Measurements from ENCODE around the gene KRTAP12-3.
"Not testable (repeated sequence)": the region's sequence is repeated elsewhere in the genome, so short reads cannot be mapped to it uniquely, and the experiment has no call there.

Gene KRTAP12-3

DNA sequence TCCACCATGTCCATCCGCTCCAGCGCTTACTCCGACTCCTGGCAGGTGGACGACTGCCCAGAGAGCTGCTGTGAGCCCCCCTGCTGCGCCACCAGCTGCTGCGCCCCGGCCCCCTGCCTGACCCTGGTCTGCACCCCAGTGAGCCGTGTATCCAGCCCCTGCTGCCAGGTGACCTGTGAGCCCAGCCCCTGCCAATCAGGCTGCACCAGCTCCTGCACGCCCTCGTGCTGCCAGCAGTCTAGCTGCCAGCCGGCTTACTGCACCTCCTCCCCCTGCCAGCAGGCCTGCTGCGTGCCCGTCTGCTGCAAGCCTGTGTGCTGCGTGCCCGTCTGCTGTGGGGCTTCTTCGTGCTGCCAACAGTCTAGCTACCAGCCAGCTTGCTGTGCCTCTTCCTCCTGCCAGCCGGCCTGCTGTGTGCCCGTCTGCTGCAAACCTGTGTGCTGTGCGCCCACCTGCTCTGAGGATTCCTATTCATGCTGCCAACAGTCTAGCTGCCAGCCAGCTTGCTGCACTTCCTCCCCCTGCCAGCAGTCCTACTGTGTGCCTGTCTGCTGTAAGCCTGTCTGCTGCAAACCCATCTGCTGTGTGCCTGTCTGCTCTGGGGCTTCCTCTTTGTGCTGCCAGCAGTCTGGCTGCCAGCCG, 30.4 kb upstream of the KRTAP12-3 start:
- not testable (repeated sequence) for DNase-seq (ENCODE audit: low read depth)

GRCh38 chr21:44627831-44628233, 29.9 kb upstream of the KRTAP12-3 start:
- DNase-seq (ENCODE audit: low read depth), result not testable (repeated sequence)

- no peak for DNase-seq (ENCODE audit: low read depth)
Measured at GRCh38 chr21:44628707-44629391, 28.9 kb upstream of the KRTAP12-3 start.

DNA sequence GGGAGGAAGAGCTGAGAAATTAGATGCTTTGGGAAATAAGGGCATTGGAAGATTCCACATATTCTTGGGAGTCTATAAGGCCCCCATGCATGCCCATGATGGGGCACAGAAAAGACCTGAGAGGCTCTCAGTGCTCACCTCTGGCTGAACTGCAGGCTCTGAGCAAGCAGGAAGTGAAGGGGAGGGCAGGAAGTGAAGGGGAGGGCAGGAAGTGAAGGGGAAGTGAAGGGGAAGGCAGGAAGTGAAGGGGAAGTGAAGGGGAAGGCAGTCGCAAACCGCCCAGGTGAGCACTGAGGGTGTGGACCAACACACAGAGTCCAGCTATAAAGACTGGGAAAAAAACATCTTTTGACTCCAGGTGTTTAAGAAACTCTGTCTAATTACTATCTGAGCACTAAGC, 27.3 kb upstream of the KRTAP12-3 start:
- no peak for DNase-seq (ENCODE audit: low read depth)

- no peak for DNase-seq (ENCODE audit: low read depth)
Measured at GRCh38 chr21:44632067-44632466, 25.7 kb upstream of the KRTAP12-3 start.

- no peak for DNase-seq (ENCODE audit: low read depth)
Measured at GRCh38 chr21:44636209-44637017, 21.3 kb upstream of the KRTAP12-3 start.

DNA sequence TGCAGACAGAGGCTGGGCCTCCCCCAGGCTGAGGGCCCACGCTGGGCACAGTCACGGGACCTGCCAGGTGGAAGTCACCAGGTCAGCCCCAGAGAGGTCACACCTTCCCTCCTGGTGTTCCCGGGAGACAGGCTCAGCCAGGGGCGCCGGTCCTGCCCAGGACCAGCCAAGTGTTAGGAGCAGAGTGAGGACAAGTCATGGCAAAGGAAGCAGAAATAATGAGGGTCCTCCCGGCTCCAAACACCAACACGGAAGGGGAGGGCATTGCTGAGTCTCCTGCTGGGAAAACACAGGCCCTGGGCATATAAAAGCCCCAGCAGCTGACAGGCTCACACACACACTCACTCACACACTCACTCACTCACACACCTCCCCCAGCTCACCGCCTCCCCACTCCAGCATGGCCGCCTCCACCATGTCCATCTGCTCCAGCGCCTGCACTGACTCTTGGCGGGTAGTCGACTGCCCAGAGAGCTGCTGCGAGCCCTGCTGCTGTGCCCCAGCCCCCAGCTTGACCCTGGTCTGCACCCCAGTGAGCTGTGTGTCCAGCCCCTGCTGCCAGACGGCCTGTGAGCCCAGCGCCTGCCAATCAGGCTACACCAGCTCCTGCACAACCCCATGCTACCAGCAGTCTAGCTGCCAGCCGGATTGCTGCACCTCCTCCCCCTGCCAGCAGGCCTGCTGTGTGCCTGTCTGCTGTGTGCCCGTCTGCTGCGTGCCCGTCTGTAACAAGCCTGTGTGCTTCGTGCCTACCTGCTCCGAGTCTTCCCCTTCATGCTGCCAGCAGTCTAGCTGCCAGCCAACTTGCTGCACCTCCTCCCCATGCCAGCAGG, 20.5 kb upstream of the KRTAP12-3 start, which contains the start of gene KRTAP10-10:
Gene KRTAP10-10, plus strand, starts transcription at position 339 of the 833 bp plus-strand sequence. Its CDS starts 62 bp downstream, at position 401.
- DNase-seq (ENCODE audit: low read depth), result no peak

DNA sequence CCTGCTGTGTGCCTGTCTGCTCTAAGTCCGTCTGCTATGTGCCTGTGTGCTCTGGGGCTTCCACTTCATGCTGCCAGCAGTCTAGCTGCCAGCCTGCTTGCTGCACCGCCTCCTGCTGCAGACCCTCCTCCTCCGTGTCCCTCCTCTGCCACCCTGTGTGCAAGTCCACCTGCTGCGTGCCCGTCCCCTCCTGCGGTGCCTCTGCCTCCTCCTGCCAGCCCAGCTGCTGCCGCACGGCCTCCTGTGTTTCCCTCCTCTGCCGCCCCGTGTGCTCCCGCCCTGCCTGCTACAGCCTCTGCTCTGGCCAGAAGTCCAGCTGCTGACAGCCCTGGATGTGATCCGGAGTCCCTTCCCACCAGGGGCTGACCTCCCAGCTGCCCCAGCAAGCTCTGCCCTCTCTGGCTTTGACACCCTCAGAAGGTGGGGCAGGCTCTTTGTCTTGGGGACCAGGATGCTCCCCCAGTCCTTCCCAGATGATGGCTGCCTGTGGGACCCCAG, 19.8 kb upstream of the KRTAP12-3 start:
- DNase-seq (ENCODE audit: low read depth), result not testable (repeated sequence)

DNA sequence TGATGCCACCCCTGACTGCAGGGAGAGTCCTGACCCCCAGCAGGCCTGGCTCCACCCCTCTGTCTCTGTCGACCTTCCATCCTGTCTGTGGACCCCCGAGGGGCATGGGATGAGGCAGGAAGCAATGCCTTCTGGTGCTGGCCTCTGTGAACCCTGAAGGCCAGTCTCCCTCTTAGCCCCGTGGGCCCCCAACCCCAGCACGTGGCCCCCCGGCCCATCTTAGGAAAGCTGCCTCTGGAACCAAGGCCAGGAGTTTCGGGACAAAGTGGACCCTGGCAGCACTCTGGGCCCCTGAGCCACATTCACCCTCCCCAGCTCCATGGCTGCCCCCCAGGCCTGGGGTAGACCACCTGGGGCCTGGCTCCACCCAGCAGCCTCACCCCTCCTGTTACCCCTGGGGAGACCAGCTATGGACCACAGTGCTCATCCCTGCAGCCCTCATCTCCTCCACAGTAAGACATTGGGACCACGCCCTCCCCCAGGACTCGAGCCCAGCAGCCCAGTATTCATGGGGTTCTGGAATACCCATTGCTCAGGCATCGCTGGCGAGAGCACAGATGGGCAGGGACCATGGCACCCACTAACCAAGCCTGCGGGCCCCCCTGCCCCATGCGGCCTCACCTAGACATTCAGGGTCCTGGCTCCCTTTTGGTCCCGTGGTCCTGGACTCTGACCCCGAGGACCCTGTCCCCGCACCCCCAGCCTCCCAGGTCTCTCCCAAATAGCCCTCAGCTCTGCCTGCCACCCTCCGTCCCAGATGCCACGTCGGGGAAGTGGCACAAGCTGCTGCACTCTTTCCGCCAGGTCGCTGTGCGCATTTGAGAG, 19.0 kb upstream of the KRTAP12-3 start:
- DNase-seq (ENCODE audit: low read depth), result not testable (repeated sequence)

- no peak for DNase-seq (ENCODE audit: low read depth)
Measured at GRCh38 chr21:44639331-44639655, 18.4 kb upstream of the KRTAP12-3 start.

- no peak for DNase-seq (ENCODE audit: low read depth)
Measured at GRCh38 chr21:44640761-44641160, 17.0 kb upstream of the KRTAP12-3 start.

DNA sequence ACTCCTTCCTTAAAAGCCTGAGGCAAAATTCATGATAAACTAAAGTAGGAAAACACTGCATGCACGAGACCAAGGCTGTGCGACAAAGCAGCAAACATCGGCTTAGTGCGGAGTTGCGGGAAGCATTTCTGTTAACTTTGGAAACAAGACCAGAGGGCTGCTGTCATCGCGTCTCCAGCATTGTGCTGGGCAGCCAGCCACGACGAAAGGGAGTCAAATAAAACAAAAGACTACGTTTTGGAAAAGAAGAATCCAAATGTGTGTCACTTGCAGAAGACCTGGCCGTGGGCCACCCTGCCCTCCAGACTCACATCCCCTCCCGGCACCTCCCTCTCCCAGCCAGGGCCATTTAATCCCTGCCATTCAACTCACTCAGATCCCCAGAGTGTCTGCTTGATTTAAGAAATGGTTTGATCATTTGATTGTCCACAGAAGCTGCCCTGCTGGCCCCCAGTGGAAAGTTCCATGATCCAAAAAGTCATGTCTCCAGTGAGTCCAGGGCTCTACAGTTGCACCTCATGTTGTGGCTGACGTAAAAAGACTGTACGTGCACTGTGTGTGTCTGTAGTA, 13.9 kb upstream of the KRTAP12-3 start:
- DNase-seq (ENCODE audit: low read depth), result no peak

- DNase-seq (ENCODE audit: low read depth), result no peak
Measured at GRCh38 chr21:44644878-44645277, 12.9 kb upstream of the KRTAP12-3 start.

DNA sequence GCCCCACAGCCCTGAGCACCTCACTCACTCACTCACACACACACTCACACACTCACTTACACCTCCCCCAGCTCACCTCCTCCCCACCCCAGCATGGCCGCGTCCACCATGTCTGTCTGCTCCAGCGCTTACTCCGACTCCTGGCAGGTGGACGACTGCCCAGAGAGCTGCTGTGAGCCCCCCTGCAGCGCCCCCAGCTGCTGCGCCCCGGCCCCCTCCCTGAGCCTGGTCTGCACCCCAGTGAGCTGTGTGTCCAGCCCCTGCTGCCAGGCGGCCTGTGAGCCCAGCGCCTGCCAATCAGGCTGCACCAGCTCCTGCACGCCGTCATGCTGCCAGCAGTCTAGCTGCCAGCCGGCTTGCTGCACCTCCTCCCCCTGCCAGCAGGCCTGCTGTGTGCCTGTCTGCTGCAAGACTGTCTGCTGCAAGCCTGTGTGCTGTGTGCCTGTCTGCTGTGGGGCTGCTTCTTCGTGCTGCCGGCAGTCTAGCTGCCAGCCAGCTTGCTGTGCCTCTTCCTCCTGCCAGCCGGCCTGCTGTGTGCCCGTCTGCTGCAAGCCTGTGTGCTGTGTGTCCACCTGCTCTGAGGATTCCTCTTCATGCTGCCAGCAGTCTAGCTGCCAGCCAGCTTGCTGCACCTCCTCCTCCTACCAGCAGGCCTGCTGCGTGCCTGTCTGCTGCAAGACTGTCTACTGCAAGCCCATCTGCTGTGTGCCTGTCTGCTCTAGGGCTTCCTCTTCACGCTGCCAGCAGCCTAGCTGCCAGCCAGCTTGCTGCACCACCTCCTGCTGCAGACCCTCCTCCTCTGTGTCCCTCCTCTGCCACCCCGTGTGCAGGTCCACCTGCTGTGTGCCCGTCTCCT, 11.1 kb upstream of the KRTAP12-3 start, which contains the start of gene KRTAP10-11:
Gene KRTAP10-11, plus strand, starts transcription at position 49 of the 856 bp plus-strand sequence. Its CDS starts 45 bp downstream, at position 94.
- DNase-seq (ENCODE audit: low read depth), result not testable (repeated sequence)

GRCh38 chr21:44647222-44647552, 10.5 kb upstream of the KRTAP12-3 start:
- no peak for DNase-seq (ENCODE audit: low read depth)

GRCh38 chr21:44648557-44649311, 9.0 kb upstream of the KRTAP12-3 start:
- DNase-seq (ENCODE audit: low read depth), result no peak

DNA sequence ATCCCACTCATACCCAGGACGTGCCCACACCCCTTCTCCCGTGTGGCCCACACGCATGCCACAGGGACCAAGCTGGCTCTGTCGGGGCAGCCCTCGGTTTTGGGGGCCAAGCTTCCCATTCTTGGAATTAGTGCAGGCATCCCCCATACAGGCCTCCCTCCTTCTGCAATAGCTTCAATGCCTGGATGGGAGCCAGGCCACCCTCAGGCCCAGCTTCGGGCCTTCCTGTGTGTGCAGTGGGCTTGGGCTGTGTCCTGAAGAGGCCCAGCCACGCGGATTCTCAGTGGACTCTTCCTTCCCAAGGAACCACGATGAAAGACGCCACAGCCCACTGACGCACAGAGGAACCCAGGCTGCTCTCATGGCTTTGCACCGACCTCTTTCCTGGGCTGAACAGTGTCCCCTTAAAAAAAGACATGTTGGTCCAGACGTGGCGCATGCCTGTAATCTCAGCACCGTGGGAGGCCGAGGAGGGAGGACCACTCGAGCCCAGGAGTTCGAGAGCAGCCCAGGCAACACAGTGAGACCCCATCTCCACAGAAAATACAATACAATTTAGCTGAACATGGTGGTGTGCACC, 8.1 kb upstream of the KRTAP12-3 start:
- DNase-seq (ENCODE audit: low read depth), result no peak

GRCh38 chr21:44650265-44650972, 7.3 kb upstream of the KRTAP12-3 start:
- no peak for DNase-seq (ENCODE audit: low read depth)
